Measurements from ENCODE around the gene NTRK3.

DNA sequence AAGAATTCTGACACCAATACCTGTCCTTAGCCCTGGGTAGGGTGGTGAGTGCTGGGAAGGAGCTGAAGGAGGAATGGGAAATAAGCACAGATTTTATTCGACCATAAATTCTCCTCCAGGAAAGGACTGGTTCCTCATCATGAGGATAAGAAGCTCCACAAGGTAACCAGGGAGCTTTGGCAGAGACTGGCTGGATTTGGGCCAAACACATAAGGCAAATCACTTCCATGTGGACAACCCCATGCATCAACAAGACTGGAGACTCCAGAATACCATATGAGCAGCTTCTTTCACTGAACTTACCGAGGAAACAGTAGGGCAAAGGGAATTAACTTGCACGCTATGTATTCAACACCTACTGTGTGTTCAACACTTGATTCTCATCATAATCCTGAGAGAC is 312.5 kb downstream of the NTRK3 start:
- TF ChIP-seq, protein P1, sequence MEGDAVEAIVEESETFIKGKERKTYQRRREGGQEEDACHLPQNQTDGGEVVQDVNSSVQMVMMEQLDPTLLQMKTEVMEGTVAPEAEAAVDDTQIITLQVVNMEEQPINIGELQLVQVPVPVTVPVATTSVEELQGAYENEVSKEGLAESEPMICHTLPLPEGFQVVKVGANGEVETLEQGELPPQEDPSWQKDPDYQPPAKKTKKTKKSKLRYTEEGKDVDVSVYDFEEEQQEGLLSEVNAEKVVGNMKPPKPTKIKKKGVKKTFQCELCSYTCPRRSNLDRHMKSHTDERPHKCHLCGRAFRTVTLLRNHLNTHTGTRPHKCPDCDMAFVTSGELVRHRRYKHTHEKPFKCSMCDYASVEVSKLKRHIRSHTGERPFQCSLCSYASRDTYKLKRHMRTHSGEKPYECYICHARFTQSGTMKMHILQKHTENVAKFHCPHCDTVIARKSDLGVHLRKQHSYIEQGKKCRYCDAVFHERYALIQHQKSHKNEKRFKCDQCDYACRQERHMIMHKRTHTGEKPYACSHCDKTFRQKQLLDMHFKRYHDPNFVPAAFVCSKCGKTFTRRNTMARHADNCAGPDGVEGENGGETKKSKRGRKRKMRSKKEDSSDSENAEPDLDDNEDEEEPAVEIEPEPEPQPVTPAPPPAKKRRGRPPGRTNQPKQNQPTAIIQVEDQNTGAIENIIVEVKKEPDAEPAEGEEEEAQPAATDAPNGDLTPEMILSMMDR (IDR thresholded peaks at IDR 0.05): no peak
- no peak for TF ChIP-seq POLR2A (IDR thresholded peaks at IDR 0.05)

All from testis (tissue), 2 donors.